Type B pancreatic cell (in vitro differentiated cells): ENCODE results near the gene DEPDC5. TPM values are rescaled to one million over a fixed set of nuclear protein-coding genes. Genes with fewer than 3 reads are reported as not detected.

Source experiments
- DNase-seq: peaks from one replicate; pipeline ENCODE4 v3.0.0; 2021; ENCODE audit warnings: mixed read lengths; ENCODE audit not compliant: unreplicated experiment; ENCODE audit errors: extremely low spot score
- H3K27ac Mint-ChIP-seq: 2 replicates; pipeline ENCODE4 v1.8.0; 2021; ENCODE audit warnings: mild to moderate bottlenecking, mixed read lengths
- H3K27me3 Mint-ChIP-seq: 2 replicates; pipeline ENCODE4 v1.8.0; 2021; ENCODE audit warnings: mixed read lengths
- H3K36me3 Mint-ChIP-seq: 2 replicates; pipeline ENCODE4 v1.8.0; 2021; ENCODE audit warnings: mixed read lengths
- H3K4me1 Mint-ChIP-seq: one replicate; pipeline ENCODE4 v1.8.0; 2021; ENCODE audit warnings: mixed read lengths; ENCODE audit not compliant: unreplicated experiment
- H3K4me3 Mint-ChIP-seq: 2 replicates; pipeline ENCODE4 v1.8.0; 2021; ENCODE audit warnings: mild to moderate bottlenecking, mixed read lengths
- H3K9me3 Mint-ChIP-seq: 2 replicates; pipeline ENCODE4 v1.8.0; 2021; ENCODE audit warnings: mixed read lengths
- CTCF ChIP-seq: fragments of 200-600 bp; sonication (generic); conservative IDR thresholded peaks from 2 replicates; pipeline ENCODE4 v1.5.0; 2021; ENCODE audit warnings: antibody characterized with exemption, mild to moderate bottlenecking
- total RNA-seq: library from RNA; stranded (reverse); gene quantifications from 2 replicates; pipeline ENCODE4 v1.2.1, GENCODE V29; 2021; ENCODE audit warnings: low replicate concordance

DEPDC5 gene
- total RNA-seq, 1 donor from 2014 or later: 40.6 TPM

- DNase-seq: no peak
- Mint-ChIP-seq H3K36me3 (peaks cover 26% of the 10 kb centered on the region), H3K27ac (no peak overlapping the region), H3K4me3 (no peak overlapping the region), H3K9me3 (no peaks in the 10 kb centered on the region), H3K27me3 (no peaks in the 10 kb centered on the region), H3K4me1 (peaks cover 4% of the 10 kb centered on the region)
- no peak for TF ChIP-seq CTCF
These were observed 151.5 kb downstream of the DEPDC5 start for GRCh38 chr22:31905356-31905755.

- H3K4me3 Mint-ChIP-seq: no peak overlapping the region
- TF ChIP-seq CTCF: no peak
- H3K27ac Mint-ChIP-seq: no peak overlapping the region
These were observed 152.3 kb downstream of the DEPDC5 start for GRCh38 chr22:31906086-31906485.

GRCh38 chr22:31906569-31906968, 152.8 kb downstream of the DEPDC5 start:
- no peak for TF ChIP-seq CTCF
- H3K27ac Mint-ChIP-seq: no peak overlapping the region
- no peaks in the 10 kb centered on the region for H3K27me3 Mint-ChIP-seq
- peaks cover 28% of the 10 kb centered on the region for H3K36me3 Mint-ChIP-seq
- H3K9me3 Mint-ChIP-seq: no peaks in the 10 kb centered on the region
- H3K4me1 Mint-ChIP-seq: no peaks in the 10 kb centered on the region
- no peak overlapping the region for H3K4me3 Mint-ChIP-seq
- no peak for DNase-seq

More at GRCh38 chr22:31906086-31906485, 152.3 kb downstream of the DEPDC5 start:
- Mint-ChIP-seq H3K36me3 (peaks cover 28% of the 10 kb centered on the region), H3K9me3 (no peaks in the 10 kb centered on the region), H3K27me3 (no peaks in the 10 kb centered on the region), H3K4me1 (peaks cover 4% of the 10 kb centered on the region)
- DNase-seq: no peak

GRCh38 chr22:31909977-31910376, 156.2 kb downstream of the DEPDC5 start:
- TF ChIP-seq CTCF: no peak
- no peak for DNase-seq
- Mint-ChIP-seq H3K27ac (no peak overlapping the region), H3K4me1 (no peaks in the 10 kb centered on the region), H3K9me3 (no peaks in the 10 kb centered on the region), H3K36me3 (peaks cover 21% of the 10 kb centered on the region), H3K4me3 (no peak overlapping the region), H3K27me3 (no peaks in the 10 kb centered on the region)

GRCh38 chr22:31911565-31912406, 158.0 kb downstream of the DEPDC5 start:
- Mint-ChIP-seq H3K4me3 (no peak overlapping the region), H3K27ac (no peak overlapping the region), H3K36me3 (peaks cover 15% of the 10 kb centered on the region), H3K27me3 (no peaks in the 10 kb centered on the region), H3K4me1 (no peaks in the 10 kb centered on the region), H3K9me3 (no peaks in the 10 kb centered on the region)
- no peak for DNase-seq
- no peak for TF ChIP-seq CTCF
